Cardiac muscle cell (in vitro differentiated cells and primary cell): ENCODE measurements around the gene RAPGEF4. TPM values are rescaled to one million over a fixed set of nuclear protein-coding genes. Genes with fewer than 3 reads are reported as not detected.

Experiments used
- DNase-seq, 2 donors: peaks; one replicate each; pipeline versions ENCODE4 v3.0.0 to v3.0.0-alpha.2; 2010 to 2017; ENCODE audit warnings: low read depth in 1 of 2, low spot score in 1 of 2
- H3K27ac ChIP-seq: fragments of 200-600 bp; sonication (generic); 2 replicates; pipeline ENCODE4 v1.5.1; 2016
- H3K27me3 ChIP-seq: fragments of 200-600 bp; sonication (generic); 2 replicates; pipeline ENCODE4 v1.6.0; 2016; ENCODE audit warnings: control low read depth
- H3K36me3 ChIP-seq: fragments of 200-600 bp; sonication (generic); 2 replicates; pipeline ENCODE4 v1.5.1; 2016; ENCODE audit warnings: control low read depth
- H3K4me1 ChIP-seq: fragments of 200-600 bp; sonication (generic); 2 replicates; pipeline ENCODE4 v1.8.1; 2017; ENCODE audit warnings: low read depth, mild to moderate bottlenecking, mixed run types
- H3K4me3 ChIP-seq: fragments of 200-600 bp; sonication (generic); 2 replicates; pipeline ENCODE4 v1.5.1; 2016; ENCODE audit warnings: mild to moderate bottlenecking
- H3K9me3 ChIP-seq: fragments of 200-600 bp; sonication (generic); 2 replicates; pipeline ENCODE4 v1.5.1; 2017; ENCODE audit warnings: low read depth, mild to moderate bottlenecking, control low read depth
- polyA plus RNA-seq: library from polyadenylated mRNA; unstranded; fragments of >200 nt; fragmentation: Nextera tagmentation; extraction: Ambion mirVana; gene quantifications from 2 replicates; pipeline ENCODE4 v1.2.1, GENCODE V29; 2016
- total RNA-seq: library from RNA; depleted of rRNA; stranded (reverse); fragments of >200 nt; gene quantifications from 2 replicates; pipeline ENCODE4 v1.2.3, GENCODE V29; 2016
- TF ChIP-seq, protein P1 (sequence below): IDR thresholded peaks from 2 replicates; pipeline ENCODE4 v1.5.1; 2012; ENCODE audit warnings: low read depth, mild to moderate bottlenecking, low read length

RAPGEF4 gene
- 8.5 and 21.2 TPM in 2 replicates for total RNA-seq
- polyA plus RNA-seq = 5.3 and 9.4 TPM in 2 replicates

DNA sequence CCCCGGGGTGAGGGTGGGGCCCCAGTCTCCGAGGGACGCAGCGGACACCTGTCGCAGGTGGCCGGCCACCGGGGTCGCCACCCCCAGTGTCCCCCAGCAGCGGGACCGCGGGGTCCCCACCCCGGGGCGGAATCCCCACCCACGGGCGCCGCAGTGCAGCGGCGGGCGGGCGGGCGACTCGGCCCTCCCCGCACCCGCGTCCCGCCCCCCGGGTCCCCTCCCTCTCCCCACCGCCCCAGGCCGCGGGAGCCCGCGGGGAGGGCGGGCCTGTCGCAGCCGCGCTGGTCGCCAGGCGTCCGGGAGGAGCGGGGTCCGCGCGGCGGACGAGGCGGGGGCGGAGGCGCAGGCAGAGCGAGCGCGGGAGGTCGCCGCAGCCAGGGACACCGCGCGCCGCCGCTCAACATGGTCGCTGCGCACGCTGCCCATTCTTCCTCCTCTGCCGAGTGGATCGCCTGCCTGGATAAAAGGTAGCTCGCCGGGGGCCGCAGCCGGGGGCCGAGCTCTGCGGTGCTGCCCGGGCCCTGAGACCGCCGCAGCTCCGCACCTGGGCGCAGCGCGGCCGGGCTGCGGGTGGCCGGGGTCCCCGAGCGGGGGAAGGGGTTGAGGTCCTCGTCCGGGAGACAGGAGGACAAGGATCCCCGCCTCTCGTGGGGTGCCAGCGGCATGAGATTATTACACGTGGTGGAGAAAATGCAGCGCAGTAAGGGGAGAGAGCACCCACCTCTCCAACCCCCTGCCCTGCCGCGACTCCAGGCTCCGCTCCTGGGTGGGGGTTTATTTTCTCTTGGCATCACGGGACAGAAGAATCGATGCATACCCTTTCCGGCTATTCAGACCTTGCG lies at the start of gene RAPGEF4:
Gene RAPGEF4 (plus strand): TSS at position 264 of the 842 bp plus-strand sequence. CDS start 139 bp downstream, at position 403.
- Histone ChIP-seq H3K27me3 (peaks cover 60% of the 10 kb centered on the region), H3K4me3 (peak within 1 kb of the TSS; percentile 44), H3K4me1 (no peaks in the 10 kb centered on the region), H3K36me3 (no peaks in the 10 kb centered on the region), H3K9me3 (no peaks in the 10 kb centered on the region), H3K27ac (no peak within 1 kb of the TSS)
- DNase-seq = peak in 1 of 2 donors; percentile 69
- TF ChIP-seq, protein P1, sequence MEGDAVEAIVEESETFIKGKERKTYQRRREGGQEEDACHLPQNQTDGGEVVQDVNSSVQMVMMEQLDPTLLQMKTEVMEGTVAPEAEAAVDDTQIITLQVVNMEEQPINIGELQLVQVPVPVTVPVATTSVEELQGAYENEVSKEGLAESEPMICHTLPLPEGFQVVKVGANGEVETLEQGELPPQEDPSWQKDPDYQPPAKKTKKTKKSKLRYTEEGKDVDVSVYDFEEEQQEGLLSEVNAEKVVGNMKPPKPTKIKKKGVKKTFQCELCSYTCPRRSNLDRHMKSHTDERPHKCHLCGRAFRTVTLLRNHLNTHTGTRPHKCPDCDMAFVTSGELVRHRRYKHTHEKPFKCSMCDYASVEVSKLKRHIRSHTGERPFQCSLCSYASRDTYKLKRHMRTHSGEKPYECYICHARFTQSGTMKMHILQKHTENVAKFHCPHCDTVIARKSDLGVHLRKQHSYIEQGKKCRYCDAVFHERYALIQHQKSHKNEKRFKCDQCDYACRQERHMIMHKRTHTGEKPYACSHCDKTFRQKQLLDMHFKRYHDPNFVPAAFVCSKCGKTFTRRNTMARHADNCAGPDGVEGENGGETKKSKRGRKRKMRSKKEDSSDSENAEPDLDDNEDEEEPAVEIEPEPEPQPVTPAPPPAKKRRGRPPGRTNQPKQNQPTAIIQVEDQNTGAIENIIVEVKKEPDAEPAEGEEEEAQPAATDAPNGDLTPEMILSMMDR = no peak

DNA sequence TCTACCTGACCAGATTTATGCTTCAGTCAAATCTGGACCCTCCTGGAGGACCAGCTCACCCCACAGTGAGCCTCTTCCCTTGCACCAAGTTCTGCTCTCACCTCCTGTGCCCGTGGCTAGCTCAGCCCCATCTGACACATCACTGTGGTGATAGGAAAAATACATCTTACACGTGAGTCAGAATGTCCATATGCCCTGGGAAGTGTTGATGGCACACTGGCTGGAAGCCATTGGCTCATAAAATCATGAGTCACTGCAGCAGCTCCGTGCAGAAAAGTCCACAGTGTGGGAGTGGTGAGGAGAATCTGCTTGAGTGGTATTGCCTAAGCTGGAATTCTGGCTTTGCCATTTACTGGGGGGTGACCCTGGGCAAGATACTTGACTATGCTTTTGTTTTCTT lies 42.6 kb upstream of the RAPGEF4 start:
- H3K4me3 ChIP-seq = no peak overlapping the region
- H3K4me1 ChIP-seq = no peaks in the 10 kb centered on the region
- no peak overlapping the region for H3K27ac ChIP-seq
- TF ChIP-seq, protein P1 = no peak
- peak in 1 of 2 donors; percentile 98 for DNase-seq
- no peaks in the 10 kb centered on the region for H3K27me3 ChIP-seq
- no peaks in the 10 kb centered on the region for H3K9me3 ChIP-seq
- no peaks in the 10 kb centered on the region for H3K36me3 ChIP-seq

DNA sequence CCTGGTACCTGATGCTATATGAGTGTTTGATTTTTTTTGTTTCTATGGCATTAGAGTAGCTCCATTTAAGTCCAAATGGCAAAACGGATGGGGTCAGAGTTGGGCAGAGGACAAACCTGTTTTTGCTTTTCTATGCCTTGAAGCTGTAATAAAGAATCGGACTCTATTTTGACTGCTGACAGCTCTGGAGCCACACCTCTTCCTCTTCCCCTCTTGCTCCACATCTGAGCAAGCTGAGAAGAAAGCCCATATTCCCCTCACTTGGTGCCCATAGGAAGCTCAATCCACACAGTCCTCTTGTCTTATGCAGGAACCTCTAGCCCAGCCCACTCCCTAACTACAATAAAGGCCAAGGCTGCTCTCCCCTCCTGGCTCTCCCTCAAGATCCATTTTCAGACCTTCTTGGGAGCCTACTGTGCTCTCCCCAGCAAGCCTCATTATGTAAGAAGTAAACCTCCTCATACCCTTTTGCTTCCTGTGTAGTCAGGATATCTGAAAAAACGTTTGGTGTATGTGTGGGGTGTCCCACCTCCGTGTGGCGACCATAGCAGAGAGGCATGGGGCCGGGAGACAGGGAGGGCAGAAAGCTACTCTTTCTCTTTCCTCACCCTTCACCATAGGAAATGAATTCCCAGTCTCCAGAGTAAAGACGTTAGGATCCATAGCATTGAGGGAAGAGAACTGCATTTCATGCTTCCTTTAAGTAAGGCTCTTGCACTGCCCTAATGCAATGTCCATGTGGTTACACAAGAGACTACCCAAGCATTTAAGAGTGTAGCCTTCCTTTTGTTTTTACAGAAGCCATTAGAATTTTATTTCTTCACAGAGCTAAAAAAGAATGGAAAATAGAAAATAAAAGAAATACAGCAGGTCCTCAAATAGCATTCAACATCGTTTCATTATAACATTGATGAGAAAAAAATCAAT lies 41.9 kb upstream of the RAPGEF4 start:
- H3K36me3 ChIP-seq = no peaks in the 10 kb centered on the region
- peak in 1 of 2 donors; percentile 47 for DNase-seq
- no peak overlapping the region for H3K27ac ChIP-seq
- H3K27me3 ChIP-seq = no peaks in the 10 kb centered on the region
- H3K9me3 ChIP-seq = no peaks in the 10 kb centered on the region
- TF ChIP-seq, protein P1 = no peak
- H3K4me3 ChIP-seq = no peak overlapping the region
- H3K4me1 ChIP-seq = no peaks in the 10 kb centered on the region

DNA sequence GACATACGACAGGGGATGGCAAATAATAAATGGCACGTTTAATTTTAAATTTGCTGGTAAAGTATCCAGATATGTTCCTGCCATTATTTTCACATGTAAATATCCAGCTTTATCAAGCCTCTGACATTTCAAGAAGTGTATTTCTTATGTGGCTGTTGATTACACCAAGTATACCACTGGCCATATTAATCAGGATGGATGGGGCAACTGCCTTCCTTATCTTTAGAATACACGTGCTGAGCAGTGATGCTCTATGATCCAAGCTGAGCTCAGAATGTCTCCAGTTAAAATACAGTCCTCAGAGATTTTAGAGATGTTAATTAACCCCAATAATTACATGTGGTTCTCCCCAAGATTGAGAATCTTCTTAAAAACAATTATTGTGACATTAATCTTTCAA lies 38.3 kb upstream of the RAPGEF4 start:
- no peaks in the 10 kb centered on the region for H3K36me3 ChIP-seq
- no peak overlapping the region for H3K4me3 ChIP-seq
- H3K27me3 ChIP-seq = no peaks in the 10 kb centered on the region
- H3K9me3 ChIP-seq = no peaks in the 10 kb centered on the region
- DNase-seq = no peak
- H3K27ac ChIP-seq = no peak overlapping the region
- no peaks in the 10 kb centered on the region for H3K4me1 ChIP-seq
- TF ChIP-seq, protein P1 = no peak

DNA sequence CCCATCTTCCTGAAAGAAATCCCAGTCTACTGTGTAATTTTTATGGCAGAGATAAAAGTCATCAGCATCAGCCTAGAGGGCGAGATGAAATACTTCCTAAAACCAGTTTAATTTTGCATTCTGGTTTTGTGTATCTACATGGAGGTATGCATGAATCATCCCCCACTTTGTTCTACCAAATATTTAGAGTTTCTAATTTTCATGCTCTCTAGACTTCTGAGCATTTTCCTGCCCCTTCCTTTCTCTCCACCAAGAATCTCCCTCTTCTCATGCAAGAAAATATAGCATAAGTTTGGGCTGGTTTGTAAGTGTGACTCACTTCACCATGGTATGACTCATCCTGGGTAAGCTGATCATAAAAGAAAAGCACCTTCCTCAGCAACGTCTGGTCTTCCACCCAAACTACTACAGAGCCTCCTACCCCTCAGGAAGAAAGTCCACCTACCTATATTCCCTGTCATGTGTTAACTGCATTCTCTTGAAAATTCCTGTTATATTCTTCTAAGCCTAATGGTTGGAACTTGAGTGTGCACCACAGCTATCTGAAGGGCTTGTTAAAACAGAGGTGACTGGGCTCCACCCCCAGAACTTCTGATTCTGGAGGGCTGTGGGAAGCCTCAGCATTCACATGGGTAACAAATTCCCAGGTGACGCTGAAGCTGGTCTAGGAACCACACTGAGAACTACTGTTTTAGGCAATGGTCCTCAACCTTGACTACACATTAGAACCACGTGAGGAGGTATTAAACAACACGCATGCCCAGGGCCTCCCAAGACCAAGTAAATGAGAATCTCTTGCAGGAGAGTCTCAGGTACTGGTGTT lies 37.4 kb upstream of the RAPGEF4 start:
- Histone ChIP-seq H3K27ac (no peak overlapping the region), H3K36me3 (no peaks in the 10 kb centered on the region), H3K9me3 (no peaks in the 10 kb centered on the region), H3K4me3 (no peak overlapping the region), H3K4me1 (no peaks in the 10 kb centered on the region), H3K27me3 (no peaks in the 10 kb centered on the region)
- TF ChIP-seq, protein P1 = no peak
- DNase-seq = peak in 1 of 2 donors; percentile 62
